ENCODE results near the gene PECR. TPM values are rescaled to one million over a fixed set of nuclear protein-coding genes. Genes with fewer than 3 reads are reported as not detected.
A peak's percentile ranks its signal among the peaks of the same experiment; 100 is the strongest.

Gene PECR
- total and polyA plus RNA-seq, 2 of the 4 experiments (the other 2 are of a cell fraction), result 11.4 to 17.7 TPM

GRCh38 chr2:216109962-216110614 lies 28.5 kb upstream of the PECR start:
- DNase-seq, result peak; percentile 75

More at GRCh38 chr2:216109962-216110614, 28.5 kb upstream of the PECR start:
- no peak overlapping the region for H2BK20ac ChIP-seq (ENCODE audit: low read depth, low read length)
- intact Hi-C loops (cut with micrococcal nuclease), result loop anchor here (2.0 kb wide), 3 partner anchors 77 to 389 kb away; partner anchors contain the start of gene RPL37A
- no peak overlapping the region for H2AFZ ChIP-seq (replicated peaks; ENCODE audit: low read length, poor library complexity)
- peak overlapping the region; percentile 68 for H3K56ac ChIP-seq (ENCODE audit: extremely low read depth, insufficient read depth, low read length)
- H3K14ac ChIP-seq (replicated peaks; ENCODE audit: low read depth, low read length), result peak overlapping the region; percentile 66; the same call in 1 of the 2 replicates
- POLR2A ChIA-PET (ENCODE audit: unreplicated experiment), result interaction anchor here (0.5 to 1.0 kb wide), 2 partner anchors 263 to 381 kb away, joined by 3 to 5 read pairs; partner anchors contain the start of gene MARCHF4
- WGBS, 2 experiments (ENCODE audit: extremely low coverage in 2 of 2, insufficient read length in 1 of 2), result 0% methylated on average over 2 of the region's 10 CpGs; no CpG with 5 or more reads in 1 of the 2 experiments
- dilution Hi-C loops (cut with HindIII; ENCODE audit: low sequenced_read_pairs, unreplicated experiment), result no loop called here
- TF ChIP-seq CHD1 (IDR thresholded peaks at IDR 0.05; ENCODE audit: low read depth, low read length) (no peak), USF2 (IDR thresholded peaks at IDR 0.05; ENCODE audit: low read depth, low read length) (no peak), RFX5 (IDR thresholded peaks at IDR 0.05; ENCODE audit: low read depth, low read length) (no peak), MAFK (IDR thresholded peaks at IDR 0.05; ENCODE audit: low read depth, low read length) (no peak), MAZ (IDR thresholded peaks at IDR 0.05; ENCODE audit: borderline replicate concordance, low read depth, low read length) (no peak), SMC3 (IDR thresholded peaks at IDR 0.05; ENCODE audit: low read depth, low read length) (peak; percentile 38; the same call in 1 of the 2 replicates), ELK1 (IDR thresholded peaks at IDR 0.05; ENCODE audit: borderline replicate concordance, low read depth, low read length) (no peak), CTCF (conservative IDR thresholded peaks at IDR 0.05; ENCODE audit: low read depth, low read length) (peak; percentile 70), RAD21 (IDR thresholded peaks at IDR 0.05; ENCODE audit: low read length) (peak; percentile 67), RCOR1 (IDR thresholded peaks at IDR 0.05; ENCODE audit: insufficient replicate concordance, low read length) (no peak), POLR2A (IDR thresholded peaks at IDR 0.05; ENCODE audit: low read depth, low read length) (no peak), BHLHE40 (IDR thresholded peaks at IDR 0.05; ENCODE audit: low read depth, low read length) (no peak)
- H3K4me3 ChIP-seq (ENCODE audit: insufficient read depth, low read depth, low read length), result peak overlapping the region; percentile 71
- peak overlapping the region; percentile 83; the same call in 1 of the 2 replicates for H3K23ac ChIP-seq (ENCODE audit: low read depth, low read length)
- H2AK9ac ChIP-seq (replicated peaks; ENCODE audit: low read depth, low read length, poor library complexity), result no peak overlapping the region
- H3K4me2 ChIP-seq (ENCODE audit: low read depth, low read length), result peak overlapping the region; percentile 99
- no peak overlapping the region for H3K18ac ChIP-seq (ENCODE audit: low read depth, low read length)
- peak overlapping the region; percentile 94; the same call in 1 of the 2 replicates for H3K4ac ChIP-seq (ENCODE audit: low read depth, low read length)
- H2BK5ac ChIP-seq (ENCODE audit: low read depth, low read length, poor library complexity, severe bottlenecking), result peak overlapping the region; percentile 71
- H4K8ac ChIP-seq (ENCODE audit: low read depth in 2 of 2, low read length in 2 of 2), result peak overlapping the region; percentile 85 to 91; a peak in 3 of 4 replicates
- TSS peak; percentile 36 for BruUV-seq (replicated peaks)
- peaks cover 10% of the 10 kb centered on the region for H4K20me1 ChIP-seq (ENCODE audit: insufficient read depth, low read length)
- no peaks in the 10 kb centered on the region for H3K9me3 ChIP-seq (ENCODE audit: control insufficient read depth, insufficient read depth, low read length)
- peaks cover 5% of the 10 kb centered on the region for H3K4me1 ChIP-seq (ENCODE audit: control insufficient read depth, insufficient read depth, low read length)
- no peak overlapping the region for H2AK5ac ChIP-seq (ENCODE audit: low read depth, low read length)
- H3K9ac ChIP-seq (ENCODE audit: low read depth, low read length), result peak overlapping the region; percentile 91
- no peak overlapping the region for H2BK120ac ChIP-seq (ENCODE audit: low read depth, low read length)
- no peaks in the 10 kb centered on the region for H3K9me1 ChIP-seq (ENCODE audit: insufficient read depth, low read length)
- no peak overlapping the region for H2BK15ac ChIP-seq (ENCODE audit: low read depth, low read length)
- no peak overlapping the region for H4K91ac ChIP-seq (ENCODE audit: insufficient read depth, low read depth, low read length)
- H3K36me3 ChIP-seq (ENCODE audit: control insufficient read depth, insufficient read depth, low read length), result peaks cover 17% of the 10 kb centered on the region
- H3K27me3 ChIP-seq (ENCODE audit: control insufficient read depth, insufficient read depth, low read length), result no peaks in the 10 kb centered on the region
- peaks cover 2 to 25% of the 10 kb centered on the region in 2 experiments for H3K79me1 ChIP-seq (ENCODE audit: low read depth in 1 of 2, low read length in 2 of 2)
- in situ Hi-C loops (cut with MboI; ENCODE audit: low sequenced_read_pairs), result no loop called here
- no peak overlapping the region; the same call in 1 of the 2 replicates for H4K5ac ChIP-seq (ENCODE audit: low read depth, low read length)
- CTCF ChIA-PET, result interaction anchor here (0.6 to 1.2 kb wide), 6 partner anchors 17 to 533 kb away, joined by 3 to 4 read pairs (median 3); no protein-coding TSS in a partner anchor
- H3K27ac ChIP-seq (ENCODE audit: insufficient read depth, low read length), result peak overlapping the region; percentile 57
- peak; percentile 24 for ATAC-seq (ENCODE audit: low read depth)

Data from IMR-90 (cell line).